ENCODE data around the gene RNF144B.

Gene RNF144B

DNA sequence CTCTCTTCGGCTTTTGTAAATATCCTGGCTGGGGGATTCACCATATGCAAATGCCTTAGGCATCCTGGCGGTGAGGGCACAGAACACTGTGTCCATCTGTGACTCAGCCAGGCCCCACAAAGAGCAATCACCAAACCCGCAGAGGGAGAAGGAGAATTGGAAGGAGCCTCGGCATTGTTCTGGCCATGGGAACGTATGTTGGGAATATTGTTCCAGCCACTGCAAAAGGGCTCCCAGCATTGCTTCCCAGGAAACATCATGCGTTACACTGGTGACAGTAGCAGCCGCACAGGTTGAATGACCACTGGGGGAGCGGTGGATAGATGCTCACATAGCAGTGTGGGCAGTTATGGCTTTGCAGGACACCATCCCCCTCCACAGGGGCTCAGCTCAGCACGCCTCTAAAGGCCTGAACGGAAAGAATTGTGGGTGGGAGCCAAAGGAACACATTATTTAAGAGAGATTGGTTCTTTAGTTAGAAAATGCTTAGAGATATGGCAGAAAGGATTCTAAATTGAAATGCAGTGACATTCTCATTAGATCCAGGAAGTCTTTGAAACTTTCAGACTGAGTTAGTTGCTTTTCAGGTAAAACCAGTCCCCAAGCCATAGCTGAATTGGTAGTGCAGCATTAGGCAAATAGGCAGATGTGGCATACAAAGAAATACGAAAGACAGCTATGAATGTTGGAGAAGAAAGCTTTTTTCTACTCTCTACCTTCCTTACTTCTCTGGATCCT, 104.3 kb downstream of the RNF144B start:
- DNase-seq: no peak

DNA sequence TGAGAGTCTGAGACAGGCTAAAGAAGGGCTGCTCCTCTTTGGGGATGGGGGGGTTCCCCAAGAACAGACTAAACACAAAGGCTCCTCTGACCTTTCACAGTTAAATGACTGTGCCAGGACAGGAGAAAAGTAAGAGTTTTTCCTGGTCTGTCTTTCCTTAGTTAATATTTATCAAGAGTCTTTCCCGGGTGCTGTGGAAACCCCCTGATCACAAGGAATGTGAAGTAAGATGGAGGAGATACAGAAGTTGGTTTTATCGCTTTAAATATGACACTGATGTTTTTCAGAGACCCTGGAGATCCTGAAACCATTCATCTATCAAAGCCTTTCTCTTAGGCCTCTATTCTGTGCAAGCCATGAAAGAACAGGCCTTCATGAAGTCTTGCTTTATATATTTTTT, 105.8 kb downstream of the RNF144B start:
- DNase-seq: no peak

DNA sequence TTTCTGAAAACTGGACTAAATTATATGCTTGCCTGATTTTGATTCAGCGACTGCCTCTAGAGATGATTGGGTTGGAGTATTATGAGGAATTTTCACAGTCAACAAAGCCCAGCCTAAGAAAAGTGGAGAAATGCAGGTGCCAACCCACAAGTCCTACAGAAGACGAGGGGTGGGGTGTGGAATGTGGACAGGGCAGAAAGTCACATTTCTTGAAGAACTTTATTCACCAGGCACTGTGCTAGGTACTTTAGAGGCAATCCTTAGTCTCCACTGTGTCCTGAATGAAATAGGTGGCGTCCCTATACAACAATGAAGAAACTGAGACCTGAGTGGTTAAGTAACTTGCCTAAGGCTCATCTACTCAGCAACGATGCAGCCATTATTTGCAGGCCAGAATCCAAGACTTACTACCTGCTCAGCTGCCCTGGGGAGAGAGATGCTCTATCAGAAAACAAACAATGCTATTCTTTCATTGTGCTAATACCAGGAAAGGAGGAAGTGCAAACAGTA, 106.3 kb downstream of the RNF144B start:
- DNase-seq: no peak

DNA sequence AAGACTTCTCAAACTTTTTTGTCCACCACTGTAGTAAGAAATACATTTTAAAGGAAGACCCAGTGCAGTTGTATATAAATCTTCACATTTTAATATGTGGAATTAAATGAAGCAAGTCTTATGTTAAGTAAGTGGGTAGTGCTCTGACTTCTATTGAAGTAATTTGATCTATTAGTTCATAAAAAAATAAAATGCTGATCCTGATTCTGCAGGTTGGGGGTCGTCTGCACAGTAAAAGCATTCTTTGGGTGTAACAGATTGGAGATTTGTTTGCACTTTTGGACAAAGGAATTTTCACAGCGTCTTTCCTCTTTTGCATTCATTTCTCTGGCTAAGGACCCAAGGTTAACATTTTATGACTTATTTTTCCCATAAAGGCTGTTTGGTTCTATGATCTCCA, 106.8 kb downstream of the RNF144B start:
- DNase-seq: no peak

DNA sequence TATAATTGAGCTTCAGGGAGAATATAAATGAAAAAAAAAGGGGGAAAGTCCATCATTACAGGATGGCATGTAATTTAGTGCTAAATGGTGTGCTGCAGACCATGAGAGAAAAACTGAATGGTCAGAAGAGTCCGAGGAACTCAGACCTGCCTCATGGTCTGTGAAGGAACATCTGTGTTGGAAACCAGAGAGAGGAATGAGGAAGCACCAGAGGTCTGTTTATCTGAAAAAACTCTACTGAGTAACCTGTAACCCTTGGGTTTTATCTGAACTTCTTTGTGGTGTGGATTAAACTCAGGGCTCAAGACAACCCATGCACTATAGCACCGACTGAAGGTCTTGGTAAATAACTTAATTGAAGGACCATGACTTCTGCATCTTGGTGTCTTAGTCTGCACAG, 108.1 kb downstream of the RNF144B start:
- DNase-seq: no peak

DNA sequence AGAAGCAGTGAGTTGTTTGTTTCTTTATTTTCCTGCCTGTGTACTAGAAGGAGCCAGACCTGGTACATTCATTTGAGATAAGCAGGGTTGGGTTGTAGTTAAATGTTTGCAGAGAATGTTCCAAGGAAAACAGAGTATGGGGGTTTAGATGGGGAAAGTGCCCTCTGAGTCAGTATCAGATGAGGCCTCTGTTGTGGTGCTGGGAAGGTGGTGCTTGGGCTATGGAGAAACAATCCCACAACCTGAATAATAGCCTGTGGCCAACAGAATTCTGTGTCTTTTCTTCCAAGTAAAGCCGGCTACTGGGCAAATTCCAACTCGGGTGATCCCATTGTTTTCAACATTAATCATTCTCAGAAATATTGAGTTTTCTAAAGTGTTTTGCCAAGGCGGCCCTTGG, 109.3 kb downstream of the RNF144B start:
- no peak for DNase-seq

DNA sequence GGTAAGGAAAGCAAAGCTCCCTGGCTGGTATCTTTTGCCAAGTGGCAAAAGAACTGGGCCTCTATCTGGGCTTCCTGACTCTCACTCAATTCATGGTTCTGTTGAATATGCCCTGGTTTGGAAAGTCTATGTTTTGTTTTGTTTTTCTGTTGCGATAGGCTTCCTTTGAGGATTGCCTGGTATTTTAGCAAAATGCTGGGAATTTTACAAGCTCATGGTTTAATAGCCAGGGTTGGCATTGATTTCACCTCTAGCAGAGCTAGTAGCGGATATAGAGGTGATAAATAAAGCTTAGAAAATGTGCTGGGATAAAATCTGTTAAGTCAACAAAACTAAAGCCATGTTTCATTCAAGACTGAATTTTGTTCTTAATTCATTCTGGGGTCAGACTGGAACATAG, 109.9 kb downstream of the RNF144B start:
- no peak for DNase-seq

DNA sequence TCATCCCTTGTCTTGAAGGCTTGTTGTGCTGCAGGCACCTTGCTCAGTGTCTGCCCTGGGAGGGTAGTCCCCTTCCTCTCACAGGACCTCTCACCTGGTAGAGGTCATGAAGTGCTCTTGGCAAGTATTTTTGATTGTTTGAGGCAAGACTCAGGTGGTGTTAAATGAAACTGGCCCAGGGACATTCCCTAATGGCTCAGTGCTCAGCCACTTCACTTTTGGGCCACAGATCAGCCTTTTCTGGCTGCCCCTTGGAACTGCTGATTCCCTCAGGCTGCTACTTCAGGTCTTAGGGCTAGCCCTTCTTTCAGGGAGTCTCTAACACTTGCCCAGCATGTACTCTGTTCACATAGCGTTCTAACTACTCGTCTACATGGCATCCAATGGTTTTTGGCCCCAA, 111.3 kb downstream of the RNF144B start:
- no peak for DNase-seq

DNA sequence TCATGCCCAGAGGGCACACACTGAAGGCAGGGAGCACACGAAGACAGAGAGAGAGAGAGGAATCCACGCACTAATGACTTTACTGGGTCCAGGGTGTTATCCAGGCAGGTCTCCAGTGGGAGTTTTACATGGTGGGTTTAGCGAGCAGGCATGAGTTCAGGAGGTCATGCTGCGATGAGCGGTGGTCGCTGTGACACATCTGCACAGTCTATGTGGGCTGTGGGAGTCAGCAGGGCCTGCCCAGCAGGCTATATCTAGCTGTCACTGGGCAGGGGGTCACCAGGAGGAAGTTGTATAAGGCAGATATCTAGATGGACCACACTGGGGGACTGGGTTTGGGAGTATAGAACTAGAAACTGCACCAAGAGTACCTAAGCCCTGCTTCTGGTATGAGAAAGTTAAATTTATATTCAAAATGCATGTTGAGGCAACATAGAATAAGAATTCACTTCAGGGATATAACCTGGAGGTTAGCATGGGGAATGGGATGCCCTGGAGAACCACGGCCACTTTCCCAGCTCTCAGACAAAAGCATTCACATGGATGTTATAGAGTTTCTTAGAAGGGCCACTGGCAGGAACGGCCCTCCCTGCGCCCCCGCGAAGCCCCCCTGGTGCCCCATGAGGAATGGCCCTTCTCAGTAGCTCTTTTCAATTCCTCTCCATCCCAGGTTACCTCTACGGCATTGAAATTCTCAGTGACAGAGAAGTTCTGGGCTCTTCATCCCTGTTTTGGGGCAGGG, 113.9 kb downstream of the RNF144B start:
- no peak for DNase-seq

DNA sequence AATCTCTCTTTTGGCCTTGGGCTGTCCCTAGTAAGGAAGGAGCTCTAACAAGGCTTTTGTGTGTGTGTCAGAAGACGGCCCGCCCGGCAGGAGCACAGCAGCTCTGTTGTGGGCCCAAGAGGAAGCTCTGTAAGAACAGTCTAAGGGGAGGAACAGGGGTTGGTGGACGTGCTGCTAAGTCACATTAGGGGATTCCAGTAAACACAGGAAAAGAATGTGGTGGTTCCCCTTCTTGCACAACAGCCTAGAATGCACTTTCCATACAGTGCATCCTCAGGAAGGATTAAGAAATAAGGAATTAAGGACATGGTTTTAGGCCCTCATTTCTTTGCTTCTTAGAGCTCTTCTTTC, 114.5 kb downstream of the RNF144B start:
- DNase-seq: no peak

DNA sequence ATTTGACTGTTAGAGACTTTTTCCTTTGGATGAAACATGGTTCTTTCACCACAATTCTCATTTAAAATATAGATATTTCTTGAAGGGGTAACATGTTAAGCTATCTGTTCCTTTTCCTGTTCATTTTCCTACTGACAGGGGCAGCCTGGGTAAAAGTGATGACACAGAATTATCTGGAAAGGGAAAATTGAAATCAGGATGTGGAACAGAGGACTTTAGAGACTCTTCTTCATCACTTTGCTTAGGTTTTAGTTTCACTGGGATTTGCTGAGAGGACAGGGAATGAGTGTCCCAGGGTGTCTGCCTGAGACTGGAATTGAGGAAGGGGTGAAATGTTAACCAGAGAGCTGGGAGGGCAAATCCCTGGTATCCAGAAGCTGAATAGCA, 116.0 kb downstream of the RNF144B start:
- no peak for DNase-seq

DNA sequence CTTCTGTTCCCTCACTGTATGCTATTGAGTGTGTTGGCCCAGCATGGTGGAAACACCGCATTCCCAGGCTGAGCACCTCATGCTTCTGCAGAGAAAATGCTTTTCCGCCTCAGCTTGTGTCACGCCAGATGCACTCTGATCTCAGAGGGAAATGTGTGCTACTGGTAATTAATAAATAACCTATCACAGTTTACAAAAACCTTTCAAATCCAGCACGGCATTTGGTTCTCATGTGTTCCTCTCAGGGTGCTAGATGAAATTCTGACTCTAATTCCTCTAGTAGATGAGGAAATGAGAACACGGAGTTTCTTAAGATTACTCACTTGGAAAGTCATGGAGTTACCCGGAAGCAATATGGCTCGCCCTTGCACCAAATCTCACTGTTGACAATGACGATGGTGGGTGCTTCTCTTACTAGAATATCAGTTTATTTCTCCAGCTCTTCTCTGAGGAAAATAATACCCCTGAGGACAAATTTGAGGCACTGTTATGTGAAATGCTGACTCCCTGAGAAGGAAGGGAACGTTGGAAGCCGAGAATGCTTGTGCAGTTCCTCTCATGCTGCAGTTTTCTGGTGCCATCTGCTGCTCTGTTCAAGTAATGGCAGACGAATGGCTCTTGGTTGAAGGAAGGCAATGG, 116.6 kb downstream of the RNF144B start:
- no peak for DNase-seq

DNA sequence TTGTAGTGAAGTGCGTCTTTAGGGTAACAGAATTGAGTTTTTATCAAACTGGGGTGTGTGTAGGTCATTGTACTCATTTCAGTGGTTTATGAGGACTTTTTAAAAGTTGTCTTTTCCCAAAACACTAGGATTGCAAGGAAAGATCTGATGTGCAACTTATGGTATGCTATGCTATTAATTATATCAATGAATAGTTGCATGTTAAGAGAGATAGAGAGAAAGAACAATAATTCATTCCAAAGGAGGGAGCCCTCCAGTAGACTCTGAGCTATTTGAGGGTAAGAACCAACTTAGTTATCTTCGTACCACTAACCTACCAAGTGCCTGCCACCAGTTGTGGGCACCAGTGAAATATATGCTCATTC, 117.1 kb downstream of the RNF144B start:
- no peak for DNase-seq

DNA sequence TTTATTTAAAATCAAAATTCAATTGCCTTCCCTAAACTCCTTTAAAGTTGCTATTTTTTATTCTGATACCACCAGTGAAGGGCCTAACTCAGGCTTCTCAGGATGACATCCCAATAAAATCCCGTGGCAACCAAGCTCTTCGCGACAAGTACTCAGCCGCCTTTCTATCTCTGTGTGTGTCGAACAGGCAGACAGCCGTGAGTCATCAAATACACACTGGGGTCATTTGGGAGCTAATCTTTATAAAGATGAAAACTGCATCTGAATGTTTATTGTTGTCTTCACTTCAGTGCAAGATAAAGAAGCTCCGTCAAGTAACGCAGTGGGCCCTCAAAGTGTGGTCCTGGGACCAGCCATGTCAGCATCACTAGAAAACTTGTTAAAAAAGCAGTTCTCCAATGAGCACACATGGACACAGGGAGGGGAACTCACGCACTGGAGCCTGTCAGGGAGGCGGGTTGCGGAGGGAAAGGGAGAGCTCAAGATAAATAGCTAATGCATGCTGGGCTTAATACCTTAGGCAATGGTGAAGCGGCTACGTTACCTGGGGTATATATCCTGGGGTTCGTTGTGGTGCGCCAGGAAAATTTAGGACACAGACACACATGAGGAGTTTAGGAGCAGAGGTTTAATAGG, 119.3 kb downstream of the RNF144B start:
- DNase-seq: no peak

DNA sequence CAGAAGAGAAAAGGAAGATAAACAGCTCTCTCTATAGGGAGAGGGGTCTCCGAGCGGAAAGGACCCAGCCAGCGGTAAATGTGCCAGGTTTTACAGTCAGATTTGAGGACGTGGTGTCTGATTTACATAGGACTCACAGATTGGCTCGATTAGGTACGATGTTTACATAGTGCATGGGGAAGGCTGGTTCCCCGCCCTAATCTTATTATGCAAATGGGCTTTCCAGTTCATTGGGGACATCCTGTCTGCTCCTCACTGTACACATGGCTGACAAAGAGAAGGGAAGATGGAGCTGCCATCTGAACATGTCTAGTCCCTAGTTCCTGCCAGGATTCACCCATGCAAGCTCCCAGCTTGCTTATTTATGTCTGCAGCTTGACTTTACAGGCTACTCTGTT, 119.9 kb downstream of the RNF144B start:
- DNase-seq: no peak

DNA sequence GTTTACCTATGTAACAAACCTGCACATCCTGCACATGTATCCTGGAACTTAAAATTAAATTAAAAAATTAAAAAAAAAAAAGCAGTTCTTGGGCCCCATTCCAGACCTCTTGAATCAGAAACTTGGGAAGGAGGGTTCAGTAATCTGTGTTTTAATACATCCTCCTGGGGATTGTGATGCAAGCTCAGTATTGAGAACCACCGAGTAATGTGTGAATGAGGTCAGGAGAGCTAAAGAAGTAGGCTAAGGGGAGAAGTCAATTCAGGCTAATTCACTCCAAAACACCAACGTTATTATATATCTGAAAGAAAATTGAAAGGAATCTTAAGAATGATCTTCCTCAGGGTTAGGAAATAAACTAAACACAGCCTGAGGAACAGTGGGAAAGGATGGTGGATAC, 120.4 kb downstream of the RNF144B start:
- no peak for DNase-seq

DNA sequence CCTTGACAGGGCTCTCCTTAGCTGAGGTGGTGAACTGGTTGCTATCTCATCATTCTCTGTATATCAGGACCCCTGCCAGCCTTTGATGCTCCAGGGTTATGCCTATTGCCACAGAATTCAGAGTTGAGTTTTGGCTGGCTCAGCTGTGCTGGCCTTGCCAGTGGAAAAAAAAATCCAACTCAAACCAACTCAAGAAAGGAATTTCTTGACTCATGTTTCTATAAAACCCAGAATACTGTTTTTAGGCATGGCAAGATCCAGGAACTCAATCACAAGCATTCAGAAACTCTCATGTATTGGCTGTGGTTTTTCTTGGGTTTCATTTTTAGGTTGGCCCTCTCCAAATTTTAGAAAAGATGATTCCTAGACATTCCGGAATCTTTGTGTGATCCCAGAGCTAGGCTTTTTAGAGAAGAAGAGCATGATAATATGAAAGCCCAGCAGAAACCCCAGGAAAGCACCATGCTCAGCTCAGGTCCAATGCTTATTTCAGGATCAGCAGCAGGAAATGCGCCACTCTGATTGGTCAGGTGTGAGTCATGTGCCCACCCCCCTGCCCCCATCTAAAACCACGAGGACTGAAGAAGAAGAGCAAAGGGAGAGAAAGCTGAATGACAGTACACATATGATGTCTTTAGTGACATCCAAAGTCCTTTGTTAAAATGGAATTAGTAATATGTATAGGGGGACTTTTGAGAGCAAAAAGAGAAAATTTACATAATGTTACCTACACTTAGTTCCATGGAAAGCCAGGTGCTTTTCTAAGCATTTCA, 122.9 kb downstream of the RNF144B start:
- no peak for DNase-seq

DNA sequence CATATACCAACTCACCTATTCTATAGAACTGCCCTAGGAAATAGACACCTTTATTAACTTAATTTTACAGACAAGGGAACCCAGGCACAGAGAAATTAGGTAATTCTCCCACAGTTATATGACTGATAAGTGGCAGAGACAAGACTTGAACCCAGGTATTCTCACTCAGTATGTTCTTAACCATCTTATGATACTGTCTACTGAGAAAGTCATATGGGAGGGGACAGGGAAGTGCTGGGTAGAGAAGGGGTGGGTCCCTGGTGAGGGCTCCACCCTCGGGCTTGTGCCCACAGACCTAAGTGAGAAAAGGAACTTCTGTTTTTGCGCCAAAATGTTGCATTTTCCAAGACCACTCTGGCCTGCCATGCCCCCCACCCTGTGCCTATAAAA, 123.5 kb downstream of the RNF144B start:
- DNase-seq: no peak

DNA sequence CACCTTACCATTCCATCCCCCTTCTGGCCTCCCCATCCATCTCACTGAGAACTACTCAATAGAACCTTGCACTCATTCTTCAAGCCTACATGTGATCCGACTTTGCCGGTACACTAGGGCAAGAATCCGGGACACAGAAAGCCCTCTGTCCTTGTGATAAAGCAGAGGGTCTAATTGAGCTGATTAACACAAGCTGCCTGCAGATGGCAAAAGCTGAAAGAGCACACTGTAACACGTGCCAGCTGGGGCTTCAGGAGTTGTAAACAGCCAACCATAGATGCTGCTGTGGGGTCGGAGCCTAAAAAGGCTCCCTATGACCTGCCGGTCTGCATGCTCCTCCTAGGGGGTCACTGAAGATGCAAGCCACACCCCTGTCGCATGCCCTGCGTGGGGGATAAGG, 124.1 kb downstream of the RNF144B start:
- no peak for DNase-seq

DNA sequence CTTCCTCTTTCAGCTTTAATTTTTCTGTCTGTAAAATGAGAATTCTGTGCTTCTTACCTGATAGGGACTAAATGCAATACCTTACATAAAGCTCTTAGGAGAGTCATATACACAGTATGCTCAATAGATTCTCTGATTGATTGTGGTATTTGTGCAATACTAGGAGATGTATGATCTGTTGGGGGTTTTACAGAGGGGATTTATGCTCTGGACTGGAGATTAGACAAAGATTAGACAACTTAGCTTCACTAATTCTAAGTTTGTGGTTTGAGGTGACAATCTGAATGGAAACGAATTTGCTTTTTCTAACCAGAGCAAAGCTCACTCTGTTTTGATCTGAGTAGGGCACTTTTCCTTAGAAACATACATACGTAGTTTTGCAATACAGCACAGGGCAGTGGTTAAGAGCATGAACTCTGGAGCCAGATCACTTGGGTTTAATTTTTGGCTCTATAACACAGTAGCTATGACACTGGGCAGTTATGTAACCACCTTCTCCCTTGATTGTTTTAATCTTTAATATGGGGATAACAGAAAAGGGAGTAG, 126.2 kb downstream of the RNF144B start:
- DNase-seq: no peak

DNA sequence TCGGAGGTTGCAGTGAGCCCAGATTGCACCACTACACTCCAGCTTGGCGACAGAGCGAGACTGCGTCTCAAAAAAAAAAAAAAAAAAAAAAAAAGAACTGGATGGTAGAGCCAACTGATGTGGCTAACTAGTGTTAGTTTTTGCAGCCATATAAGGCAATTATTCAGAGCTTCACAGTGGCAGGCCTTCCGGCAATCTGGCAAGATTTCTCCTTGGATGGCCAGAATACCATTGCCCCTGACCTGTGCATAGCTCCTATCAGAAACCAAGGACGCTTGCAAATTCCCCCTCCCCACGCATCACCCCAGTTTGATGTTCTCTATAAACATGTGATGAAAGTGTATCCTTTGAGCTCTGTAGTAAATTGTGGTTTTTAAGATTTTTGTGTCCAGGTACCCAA, 127.0 kb downstream of the RNF144B start:
- DNase-seq: no peak

DNA sequence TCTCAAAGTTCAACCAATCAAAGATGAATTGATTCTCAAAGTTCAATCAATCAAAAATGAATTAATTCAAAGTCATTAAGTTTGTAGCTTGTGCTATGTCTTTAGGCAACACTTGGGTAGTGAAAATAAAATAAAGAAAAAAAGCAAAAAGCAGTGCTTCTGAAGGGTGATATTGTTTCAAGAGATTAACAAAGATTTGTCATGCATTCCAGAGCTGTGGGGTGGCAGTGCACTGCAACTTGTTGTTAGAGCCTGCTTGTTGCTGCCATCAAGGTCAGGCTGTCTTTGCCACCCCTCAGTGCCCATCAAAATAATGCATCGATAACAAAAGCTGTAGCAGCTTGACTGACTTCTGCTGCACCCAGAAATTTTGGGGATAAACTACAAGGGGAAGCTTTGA, 128.6 kb downstream of the RNF144B start:
- DNase-seq: no peak

Data from activated CD4-positive, CD25-positive, alpha-beta regulatory T cell treated with anti-CD3 and anti-CD28 coated beads, Interleukin-2, amount 50 U/mL, for 72 hours (primary cell).